K562 (cell line): ENCODE measurements around the gene TRIM2. TPM values are rescaled to one million over a fixed set of nuclear protein-coding genes. Genes with fewer than 3 reads are reported as not detected.

ENCODE experiments used
- E2F4 ChIP-seq: sonication (generic); formaldehyde crosslinking; IDR thresholded peaks from 2 replicates; pipeline ENCODE4 v1.8.0; 2022; ENCODE audit warnings: mild to moderate bottlenecking, low read depth, missing genetic modification reagents
- FOXA1 ChIP-seq: fragments of 450-650 bp; IDR thresholded peaks from 2 replicates; pipeline ENCODE4 v1.6.1; 2016; ENCODE audit warnings: mild to moderate bottlenecking, borderline replicate concordance
- FOXM1 ChIP-seq, 2 experiments: fragments of 450-650 bp in 1 of 2; sonication (generic) in 1 of 2; formaldehyde crosslinking in 1 of 2; IDR thresholded peaks; 2 replicates each; pipeline versions ENCODE4 v1.6.1 to v1.9.0; 2017 to 2022; ENCODE audit warnings: low read depth in 2 of 2, mild to moderate bottlenecking in 2 of 2, missing genetic modification reagents in 1 of 2, moderate library complexity in 1 of 2
- GTF2A2 ChIP-seq: IDR thresholded peaks from 2 replicates; pipeline ENCODE4 v1.6.1; 2016; ENCODE audit warnings: mild to moderate bottlenecking, missing genetic modification characterization, missing compliant biosample characterization
- LCOR ChIP-seq: sonication (generic); formaldehyde crosslinking; IDR thresholded peaks from 2 replicates; pipeline ENCODE4 v1.8.0; 2022; ENCODE audit warnings: mild to moderate bottlenecking, missing genetic modification reagents
- SMAD1 ChIP-seq: fragments of 150-350 bp; IDR thresholded peaks from 2 replicates; pipeline ENCODE4 v1.6.1; 2014; ENCODE audit warnings: low read length, low read depth; ENCODE audit not compliant: partially characterized antibody
- SNRNP70 ChIP-seq: fragments of 200-400 bp; formaldehyde crosslinking; optimal IDR thresholded peaks from 2 replicates; pipeline ENCODE3; 2017; ENCODE audit warnings: low read depth, low read length
- STAT5B ChIP-seq: fragments of 250-450 bp; sonication (Bioruptor Pico); IDR thresholded peaks from 2 replicates; pipeline ENCODE4 v1.8.0; 2021; ENCODE audit warnings: mild to moderate bottlenecking, inconsistent platforms
- THAP12 ChIP-seq: fragments of 250-450 bp; sonication (Bioruptor Pico); IDR thresholded peaks from 2 replicates; pipeline ENCODE4 v1.9.0; 2021; ENCODE audit warnings: mild to moderate bottlenecking, inconsistent platforms
- ZBTB11 ChIP-seq, 3 experiments: fragments of 200-800 bp in 1 of 3; fragments of 250-450 bp in 1 of 3; fragments of 450-650 bp in 1 of 3; sonication (Bioruptor Pico) in 1 of 3; sonication (Bioruptor generic) in 1 of 3; formaldehyde crosslinking in 1 of 3; IDR thresholded peaks; 2 replicates each; pipeline versions ENCODE4 v1.6.1 to v1.8.0; 2016 to 2022; ENCODE audit warnings: mild to moderate bottlenecking in 2 of 3, missing genetic modification characterization in 2 of 3, missing compliant biosample characterization in 1 of 3, moderate library complexity in 1 of 3
- ZBTB49 ChIP-seq: sonication (generic); formaldehyde crosslinking; IDR thresholded peaks from 2 replicates; pipeline ENCODE4 v1.8.0; 2022; ENCODE audit warnings: missing genetic modification reagents, mild to moderate bottlenecking, borderline replicate concordance
- ZNF197 ChIP-seq: fragments of 200-800 bp; sonication (Bioruptor generic); IDR thresholded peaks from 2 replicates; pipeline ENCODE4 v1.6.1; 2016; ENCODE audit warnings: low read depth, missing genetic modification characterization, missing compliant biosample characterization
- ZNF551 ChIP-seq: fragments of 250-450 bp; sonication (Bioruptor Pico); IDR thresholded peaks from 2 replicates; pipeline ENCODE4 v1.5.0; 2021; ENCODE audit warnings: mild to moderate bottlenecking, moderate library complexity
- ZNF766 ChIP-seq: fragments of 200-800 bp; sonication (Bioruptor generic); conservative IDR thresholded peaks from 2 replicates; pipeline ENCODE4 v1.6.1; 2016; ENCODE audit warnings: missing genetic modification characterization, missing compliant biosample characterization
- polyA plus RNA-seq, 8 experiments: library from polyadenylated mRNA; depleted of rRNA in 4 of 8; stranded (reverse) in 5 of 8; unstranded in 3 of 8; fragments of >200 nt; fragmentation: Nextera tagmentation in 2 of 8; fragmentation: Illumina TruSeq in 1 of 8; extraction: Ambion mirVana in 2 of 8; extraction: Trizol in 1 of 8; gene quantifications; 2 replicates each; pipeline versions ENCODE4 v1.2.1 to v1.2.3, GENCODE V29; 2011 to 2014; ENCODE audit warnings: inconsistent platforms in 1 of 8, missing spikeins in 1 of 8
- total RNA-seq, 7 experiments: library from RNA; depleted of rRNA in 6 of 7; stranded (reverse); fragments of >200 nt in 6 of 7; fragmentation: Illumina TruSeq in 2 of 7; extraction: Trizol in 2 of 7; gene quantifications; 2 replicates each; pipeline versions ENCODE4 v1.2.1 to v1.2.3, GENCODE V29; 2011 to 2021; ENCODE audit warnings: low replicate concordance in 1 of 7

Gene TRIM2
- total and polyA plus RNA-seq, 9 of the 15 experiments (the other 6 are each of a cell fraction or from before 2014, with no cell fraction given) = 0.01 to 0.41 (median 0.13) TPM; not detected in 1

- no peak for TF ChIP-seq ZNF551 (CRISPR knock-in tag)
- peak; percentile 42; the same call in 1 of the 2 replicates for TF ChIP-seq THAP12 (CRISPR knock-in tag)
- peak; percentile 48 for TF ChIP-seq SMAD1
- no peak for TF ChIP-seq FOXA1
- no peak for TF ChIP-seq GTF2A2 (tag)
- TF ChIP-seq ZNF766 = peak; percentile 12; the same call in 1 of the 2 replicates
- TF ChIP-seq ZNF197 (CRISPR knock-in tag) = no peak
- no peak for TF ChIP-seq ZBTB11 (CRISPR knock-in tag; IDR thresholded peaks at IDR 0.05)
- TF ChIP-seq E2F4 (CRISPR knock-in tag) = peak; percentile 99
- peak; percentile 57; the same call in 1 of the 2 replicates for TF ChIP-seq LCOR (CRISPR knock-in tag)
- no peak for TF ChIP-seq STAT5B (CRISPR knock-in tag)
- no peak for TF ChIP-seq SNRNP70
- no peak for TF ChIP-seq FOXM1 (IDR thresholded peaks at IDR 0.05; ENCODE audit: low read depth)
- 0 out of 2 replicates have a peak, but pooled peaks have one; percentile 62 for TF ChIP-seq FOXM1 (CRISPR knock-in tag; IDR thresholded peaks at IDR 0.05; ENCODE audit: low read depth)
- no peak for TF ChIP-seq ZBTB49 (CRISPR knock-in tag)
These were observed 140.1 kb downstream of the TRIM2 start, which contains the start of gene MND1 (continued) for GRCh38 chr4:153344131-153345011.
